ENCODE results near the gene YWHAE.

DNA sequence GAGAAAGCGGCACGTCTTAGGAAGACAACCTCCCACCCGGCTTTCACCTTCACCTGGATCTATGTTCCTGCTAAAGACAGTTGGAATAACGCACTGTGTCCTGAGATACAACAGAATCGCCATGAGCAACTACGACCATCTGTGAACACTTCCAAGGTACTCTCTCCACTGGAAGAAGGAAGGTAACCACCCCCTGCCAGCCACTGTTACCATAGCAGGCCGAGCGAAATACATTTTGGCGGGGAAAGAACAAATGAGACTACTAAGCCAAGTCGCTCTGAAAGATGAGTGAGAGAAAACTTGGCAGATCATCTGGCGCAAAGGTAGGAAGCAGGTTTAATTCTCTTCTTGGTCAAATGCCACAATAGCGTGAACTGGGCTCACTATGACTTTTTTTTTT lies 46.2 kb upstream of the YWHAE start:
- TF ChIP-seq, protein P1, sequence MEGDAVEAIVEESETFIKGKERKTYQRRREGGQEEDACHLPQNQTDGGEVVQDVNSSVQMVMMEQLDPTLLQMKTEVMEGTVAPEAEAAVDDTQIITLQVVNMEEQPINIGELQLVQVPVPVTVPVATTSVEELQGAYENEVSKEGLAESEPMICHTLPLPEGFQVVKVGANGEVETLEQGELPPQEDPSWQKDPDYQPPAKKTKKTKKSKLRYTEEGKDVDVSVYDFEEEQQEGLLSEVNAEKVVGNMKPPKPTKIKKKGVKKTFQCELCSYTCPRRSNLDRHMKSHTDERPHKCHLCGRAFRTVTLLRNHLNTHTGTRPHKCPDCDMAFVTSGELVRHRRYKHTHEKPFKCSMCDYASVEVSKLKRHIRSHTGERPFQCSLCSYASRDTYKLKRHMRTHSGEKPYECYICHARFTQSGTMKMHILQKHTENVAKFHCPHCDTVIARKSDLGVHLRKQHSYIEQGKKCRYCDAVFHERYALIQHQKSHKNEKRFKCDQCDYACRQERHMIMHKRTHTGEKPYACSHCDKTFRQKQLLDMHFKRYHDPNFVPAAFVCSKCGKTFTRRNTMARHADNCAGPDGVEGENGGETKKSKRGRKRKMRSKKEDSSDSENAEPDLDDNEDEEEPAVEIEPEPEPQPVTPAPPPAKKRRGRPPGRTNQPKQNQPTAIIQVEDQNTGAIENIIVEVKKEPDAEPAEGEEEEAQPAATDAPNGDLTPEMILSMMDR (IDR thresholded peaks at IDR 0.05; ENCODE audit: low read length): no peak
- no peak for TF ChIP-seq EZH2 (IDR thresholded peaks at IDR 0.05; ENCODE audit: borderline replicate concordance, low read length)

Data from OCI-LY1 (cell line).